Thoracic aorta (tissue), 2 donors: ENCODE results near the gene NMNAT2. TPM values are rescaled to one million over a fixed set of nuclear protein-coding genes. Genes with fewer than 3 reads are reported as not detected.

Experiments
- ATAC-seq: fragments of 150-250 bp; one replicate; pipeline ENCODE4 v1.8.0; 2017; ENCODE audit warnings: low read depth; ENCODE audit not compliant: insufficient number of reproducible peaks, low FRiP score
- DNase-seq: peaks from one replicate; pipeline ENCODE4 v3.0.0-alpha.2; 2020; ENCODE audit warnings: low spot score
- H3K27ac ChIP-seq, 2 donors: fragments of 200-600 bp; sonication (generic); 1 replicate in 1 of 2; 2 replicates in 1 of 2; pipeline ENCODE4 v1.5.1; 2016; ENCODE audit warnings: mild to moderate bottlenecking in 2 of 2, moderate library complexity in 2 of 2
- H3K27me3 ChIP-seq: fragments of 200-600 bp; sonication (generic); replicated peaks from 2 replicates; pipeline ENCODE4 v1.6.0; 2016; ENCODE audit warnings: mild to moderate bottlenecking; ENCODE audit not compliant: insufficient read depth
- H3K36me3 ChIP-seq: fragments of 200-600 bp; sonication (generic); one replicate; pipeline ENCODE4 v1.5.1; 2016
- H3K4me1 ChIP-seq, 2 donors: fragments of 200-600 bp; sonication (generic); 1 replicate in 1 of 2; 2 replicates in 1 of 2; pipeline versions ENCODE4 v1.5.1 to v1.6.0; 2016; ENCODE audit warnings: low read depth in 2 of 2, mild to moderate bottlenecking in 1 of 2; ENCODE audit not compliant: control insufficient read depth in 1 of 2
- H3K4me3 ChIP-seq: fragments of 200-600 bp; sonication (generic); 2 replicates; pipeline ENCODE4 v1.5.1; 2016; ENCODE audit warnings: mild to moderate bottlenecking
- H3K9me3 ChIP-seq: fragments of 200-600 bp; sonication (generic); 2 replicates; pipeline ENCODE4 v1.5.1; 2016
- CTCF ChIP-seq: fragments of 200-600 bp; sonication (generic); IDR thresholded peaks from one replicate; pipeline ENCODE4 v1.5.1; 2019; ENCODE audit warnings: antibody characterized with exemption
- total RNA-seq, 2 donors: library from RNA; depleted of rRNA; stranded (reverse); fragments of >200 nt; gene quantifications; one replicate each; pipeline versions ENCODE4 v1.1.0 to v1.2.3, GENCODE V29; 2016

The NMNAT2 gene
- total RNA-seq, 2 donors from 2014 or later, result 0.68 to 1.1 TPM

GRCh38 chr1:183394435-183394834 is 23.7 kb downstream of the NMNAT2 start:
- Histone ChIP-seq H3K36me3 (no peaks in the 10 kb centered on the region), H3K27me3 (no peaks in the 10 kb centered on the region), H3K4me3 (no peak overlapping the region), H3K27ac (no peak overlapping the region), H3K4me1 (no peaks in the 10 kb centered on the region), H3K9me3 (no peaks in the 10 kb centered on the region)
- no peak for TF ChIP-seq CTCF
- no peak for ATAC-seq
- DNase-seq, result no peak

GRCh38 chr1:183391863-183392262 is 26.3 kb downstream of the NMNAT2 start:
- ATAC-seq (no peak), DNase-seq (no peak)
- no peak overlapping the region for H3K27ac ChIP-seq
- no peaks in the 10 kb centered on the region for H3K4me1 ChIP-seq
- no peaks in the 10 kb centered on the region for H3K27me3 ChIP-seq
- no peak for TF ChIP-seq CTCF
- H3K36me3 ChIP-seq, result no peaks in the 10 kb centered on the region
- no peaks in the 10 kb centered on the region for H3K9me3 ChIP-seq
- no peak overlapping the region for H3K4me3 ChIP-seq

- DNase-seq (no peak), ATAC-seq (no peak)
- H3K4me1 ChIP-seq, result no peaks in the 10 kb centered on the region
- H3K9me3 ChIP-seq, result no peaks in the 10 kb centered on the region
- no peak overlapping the region for H3K27ac ChIP-seq
- H3K36me3 ChIP-seq, result no peaks in the 10 kb centered on the region
- TF ChIP-seq CTCF, result no peak
- no peak overlapping the region for H3K4me3 ChIP-seq
- no peaks in the 10 kb centered on the region for H3K27me3 ChIP-seq
Observed at GRCh38 chr1:183390561-183390960, 27.6 kb downstream of the NMNAT2 start.

- Histone ChIP-seq H3K36me3 (no peaks in the 10 kb centered on the region), H3K27ac (no peak overlapping the region), H3K4me1 (no peaks in the 10 kb centered on the region), H3K27me3 (no peaks in the 10 kb centered on the region), H3K4me3 (no peak overlapping the region), H3K9me3 (no peaks in the 10 kb centered on the region)
- DNase-seq (no peak), ATAC-seq (no peak)
- TF ChIP-seq CTCF, result no peak
Observed at GRCh38 chr1:183388735-183389134, 29.4 kb downstream of the NMNAT2 start.

- no peak overlapping the region for H3K4me3 ChIP-seq
- no peaks in the 10 kb centered on the region for H3K36me3 ChIP-seq
- no peaks in the 10 kb centered on the region for H3K9me3 ChIP-seq
- H3K27ac ChIP-seq, result no peak overlapping the region
- H3K4me1 ChIP-seq, result no peaks in the 10 kb centered on the region
- TF ChIP-seq CTCF, result no peak
- no peak for ATAC-seq
- no peak for DNase-seq
- H3K27me3 ChIP-seq, result no peaks in the 10 kb centered on the region
Observed at GRCh38 chr1:183385340-183386144, 32.6 kb downstream of the NMNAT2 start.
